RWPE2 (cell line): ENCODE results near the gene AP2B1.

Experiments used
- ATAC-seq: fragments of 200-7000 bp; cut with Tn5 transposase; 3 replicates; pipeline ENCODE4 v1.9.1; 2021; ENCODE audit warnings: low read depth
- DNase-seq: peaks from one replicate; pipeline ENCODE4 v3.0.0-alpha.2; 2020; ENCODE audit warnings: low spot score
- H3K27ac ChIP-seq: fragments of 450-650 bp; 2 replicates; pipeline ENCODE4 v1.5.1; 2017; ENCODE audit warnings: mild to moderate bottlenecking; ENCODE audit not compliant: poor library complexity, severe bottlenecking
- H3K27me3 ChIP-seq: fragments of 250-450 bp; sonication (Bioruptor Pico); 2 replicates; pipeline ENCODE4 v1.5.1; 2021; ENCODE audit warnings: mild to moderate bottlenecking, moderate library complexity; ENCODE audit not compliant: insufficient read depth, poor library complexity, severe bottlenecking
- H3K36me3 ChIP-seq: fragments of 250-450 bp; sonication (Bioruptor Pico); 2 replicates; pipeline ENCODE4 v1.5.1; 2020; ENCODE audit warnings: low read depth, mild to moderate bottlenecking, moderate library complexity
- H3K4me1 ChIP-seq: fragments of 250-450 bp; sonication (Bioruptor Pico); 2 replicates; pipeline ENCODE4 v1.5.1; 2021; ENCODE audit warnings: mild to moderate bottlenecking, moderate library complexity; ENCODE audit not compliant: insufficient read depth, poor library complexity, severe bottlenecking
- H3K4me3 ChIP-seq: fragments of 250-450 bp; sonication (Bioruptor Pico); 2 replicates; pipeline ENCODE4 v1.5.1; 2021; ENCODE audit warnings: mild to moderate bottlenecking, moderate library complexity; ENCODE audit not compliant: severe bottlenecking
- H3K9me3 ChIP-seq: fragments of 250-450 bp; sonication (Bioruptor Pico); 2 replicates; pipeline ENCODE4 v1.5.1; 2021; ENCODE audit warnings: mild to moderate bottlenecking, moderate library complexity; ENCODE audit not compliant: severe bottlenecking
- CTCF ChIP-seq: fragments of 450-650 bp; IDR thresholded peaks from one replicate; pipeline ENCODE4 v1.5.1; 2017; ENCODE audit warnings: mild to moderate bottlenecking, moderate library complexity; ENCODE audit not compliant: poor library complexity, severe bottlenecking

Gene AP2B1

GRCh38 chr17:35730400-35731005 lies 143.4 kb downstream of the AP2B1 start:
- Histone ChIP-seq H3K36me3 (peaks cover under 1% of the 10 kb centered on the region; the same call in 1 of the 2 replicates), H3K27ac (no peak overlapping the region), H3K9me3 (no peaks in the 10 kb centered on the region), H3K4me1 (no peaks in the 10 kb centered on the region), H3K4me3 (no peak overlapping the region), H3K27me3 (no peaks in the 10 kb centered on the region)
- DNase-seq (no peak), ATAC-seq (no peak)
- TF ChIP-seq CTCF: no peak

- DNase-seq: no peak
- H3K27ac ChIP-seq: no peak within 1 kb of the TSS
- H3K9me3 ChIP-seq: no peaks in the 10 kb centered on the region
- no peaks in the 10 kb centered on the region for H3K27me3 ChIP-seq
- TF ChIP-seq CTCF: no peak
- no peaks in the 10 kb centered on the region for H3K4me1 ChIP-seq
- peak within 1 kb of the TSS; percentile 50 for H3K4me3 ChIP-seq
- ATAC-seq: peak; percentile 79
- H3K36me3 ChIP-seq: no peaks in the 10 kb centered on the region; the same call in 1 of the 2 replicates
Observed at GRCh38 chr17:35731239-35731916, 144.3 kb downstream of the AP2B1 start, which contains the start of gene RASL10B. RASL10B (plus strand) TSS chr17:35731639; CDS start chr17:35735185, 3,546 bp downstream.

- no peaks in the 10 kb centered on the region for H3K36me3 ChIP-seq
- ATAC-seq (0 out of 3 replicates have a peak, but pooled peaks have one; percentile 11), DNase-seq (no peak)
- no peak for TF ChIP-seq CTCF
- H3K4me3 ChIP-seq: peak overlapping the region; percentile 50
- H3K9me3 ChIP-seq: no peaks in the 10 kb centered on the region
- H3K27me3 ChIP-seq: no peaks in the 10 kb centered on the region
- no peaks in the 10 kb centered on the region for H3K4me1 ChIP-seq
- H3K27ac ChIP-seq: no peak overlapping the region
Observed at GRCh38 chr17:35731917-35732805, 145.0 kb downstream of the AP2B1 start.

GRCh38 chr17:35732806-35733136 lies 145.6 kb downstream of the AP2B1 start:
- H3K27me3 ChIP-seq: no peaks in the 10 kb centered on the region
- H3K36me3 ChIP-seq: no peaks in the 10 kb centered on the region
- H3K4me1 ChIP-seq: no peaks in the 10 kb centered on the region
- H3K4me3 ChIP-seq: no peak overlapping the region
- TF ChIP-seq CTCF: no peak
- no peaks in the 10 kb centered on the region for H3K9me3 ChIP-seq
- ATAC-seq: no peak
- no peak for DNase-seq
- H3K27ac ChIP-seq: no peak overlapping the region
